HepG2 (cell line): ENCODE results near the gene BRCA1. TPM values are rescaled to one million over a fixed set of nuclear protein-coding genes. Genes with fewer than 3 reads are reported as not detected.
A peak's percentile ranks its signal among the peaks of the same experiment; 100 is the strongest.

Experiments
- FLYWCH1 ChIP-seq: sonication (generic); formaldehyde crosslinking; IDR thresholded peaks from 2 replicates; pipeline ENCODE4 v1.8.1; 2023; ENCODE audit warnings: mild to moderate bottlenecking, missing genetic modification reagents
- HNRNPK ChIP-seq: fragments of 200-400 bp; formaldehyde crosslinking; IDR thresholded peaks from 2 replicates; pipeline ENCODE4 v1.6.1; 2018; ENCODE audit warnings: low read length, low read depth, moderate library complexity, mild to moderate bottlenecking; ENCODE audit not compliant: poor library complexity, severe bottlenecking
- KDM3A ChIP-seq: IDR thresholded peaks from 2 replicates; pipeline ENCODE4 v1.6.1; 2018; ENCODE audit warnings: low read depth, missing compliant biosample characterization
- MTA3 ChIP-seq: sonication (generic); formaldehyde crosslinking; IDR thresholded peaks from 2 replicates; pipeline ENCODE4 v1.4.0; 2020; ENCODE audit warnings: missing genetic modification reagents
- NR3C1 ChIP-seq: sonication (generic); formaldehyde crosslinking; IDR thresholded peaks from 2 replicates; pipeline ENCODE4 v1.4.0; 2020; ENCODE audit warnings: missing genetic modification reagents
- PHF21A ChIP-seq: sonication (generic); formaldehyde crosslinking; IDR thresholded peaks from 2 replicates; pipeline ENCODE4 v1.5.0; 2020; ENCODE audit warnings: mild to moderate bottlenecking, missing genetic modification reagents
- POGZ ChIP-seq: sonication (generic); formaldehyde crosslinking; IDR thresholded peaks from 2 replicates; pipeline ENCODE4 v1.4.0; 2020; ENCODE audit warnings: mild to moderate bottlenecking, missing genetic modification reagents
- SMARCE1 ChIP-seq: fragments of 450-650 bp; IDR thresholded peaks from 2 replicates; pipeline ENCODE4 v1.6.1; 2017; ENCODE audit warnings: borderline replicate concordance
- XRCC5 ChIP-seq: fragments of 200-400 bp; formaldehyde crosslinking; optimal IDR thresholded peaks from 2 replicates; pipeline ENCODE3; 2017; ENCODE audit warnings: mild to moderate bottlenecking, low read length
- ZFP1 ChIP-seq: IDR thresholded peaks from 2 replicates; pipeline ENCODE4 v1.6.1; 2016
- ZMYM2 ChIP-seq: sonication (generic); formaldehyde crosslinking; IDR thresholded peaks from 2 replicates; pipeline ENCODE4 v1.8.0; 2022; ENCODE audit warnings: mild to moderate bottlenecking, missing genetic modification reagents
- ZNF12 ChIP-seq: sonication (generic); formaldehyde crosslinking; IDR thresholded peaks from 2 replicates; pipeline ENCODE4 v1.5.0; 2020; ENCODE audit warnings: missing genetic modification reagents
- ZNF605 ChIP-seq: sonication (generic); formaldehyde crosslinking; IDR thresholded peaks from 2 replicates; pipeline ENCODE4 v1.8.0; 2022; ENCODE audit warnings: mild to moderate bottlenecking, missing genetic modification reagents
- ZNF615 ChIP-seq: sonication (generic); formaldehyde crosslinking; IDR thresholded peaks from 2 replicates; pipeline ENCODE4 v1.5.0; 2020; ENCODE audit warnings: mild to moderate bottlenecking, missing genetic modification reagents, borderline replicate concordance
- polyA plus RNA-seq, 8 experiments: library from polyadenylated mRNA; depleted of rRNA in 3 of 8; stranded (reverse) in 7 of 8; unstranded in 1 of 8; fragments of >200 nt; fragmentation: Illumina TruSeq in 4 of 8; extraction: Trizol in 4 of 8; gene quantifications; 2 replicates each; pipeline versions ENCODE4 v1.2.1 to v1.2.3, GENCODE V29; 2011 to 2016; ENCODE audit warnings: low read depth in 4 of 8, missing spikeins in 1 of 8, mixed read lengths in 1 of 8; ENCODE audit not compliant: insufficient read depth in 1 of 8
- total RNA-seq, 5 experiments: library from RNA; depleted of rRNA; stranded (reverse); fragments of >200 nt; fragmentation: Illumina TruSeq; extraction: Trizol; gene quantifications; 2 replicates each; pipeline ENCODE4 v1.2.3, GENCODE V29; 2016; ENCODE audit warnings: low read depth in 1 of 5
- TF ChIP-seq, protein P1 (sequence below): sonication (generic); formaldehyde crosslinking; IDR thresholded peaks from 2 replicates; pipeline ENCODE4 v1.4.0; 2020; ENCODE audit warnings: missing genetic modification reagents
- TF ChIP-seq, protein P2 (sequence below): sonication (generic); formaldehyde crosslinking; IDR thresholded peaks from 2 replicates; pipeline ENCODE4 v1.5.0; 2020; ENCODE audit warnings: missing genetic modification reagents
- TF ChIP-seq, protein P3 (sequence below): sonication (generic); IDR thresholded peaks from 2 replicates; pipeline ENCODE4 v1.6.1; 2016; ENCODE audit warnings: low read depth, borderline replicate concordance
- TF ChIP-seq, protein P4 (sequence below): sonication (generic); formaldehyde crosslinking; IDR thresholded peaks from 2 replicates; pipeline ENCODE4 v1.8.0; 2022; ENCODE audit warnings: missing genetic modification reagents, mild to moderate bottlenecking, moderate library complexity, borderline replicate concordance
- TF ChIP-seq, protein P5 (sequence below): sonication (generic); formaldehyde crosslinking; IDR thresholded peaks from 2 replicates; pipeline ENCODE4 v1.9.0; 2021; ENCODE audit warnings: missing genetic modification reagents, borderline replicate concordance
- TF ChIP-seq, protein P6 (sequence below): sonication (generic); formaldehyde crosslinking; conservative IDR thresholded peaks from 2 replicates; pipeline ENCODE4 v1.8.0; 2022; ENCODE audit warnings: missing genetic modification reagents

BRCA1 gene
- total and polyA plus RNA-seq, 2 of the 13 experiments (the other 11 are each of a cell fraction or from before 2014, with no cell fraction given), result 13.3 to 37.5 TPM

DNA sequence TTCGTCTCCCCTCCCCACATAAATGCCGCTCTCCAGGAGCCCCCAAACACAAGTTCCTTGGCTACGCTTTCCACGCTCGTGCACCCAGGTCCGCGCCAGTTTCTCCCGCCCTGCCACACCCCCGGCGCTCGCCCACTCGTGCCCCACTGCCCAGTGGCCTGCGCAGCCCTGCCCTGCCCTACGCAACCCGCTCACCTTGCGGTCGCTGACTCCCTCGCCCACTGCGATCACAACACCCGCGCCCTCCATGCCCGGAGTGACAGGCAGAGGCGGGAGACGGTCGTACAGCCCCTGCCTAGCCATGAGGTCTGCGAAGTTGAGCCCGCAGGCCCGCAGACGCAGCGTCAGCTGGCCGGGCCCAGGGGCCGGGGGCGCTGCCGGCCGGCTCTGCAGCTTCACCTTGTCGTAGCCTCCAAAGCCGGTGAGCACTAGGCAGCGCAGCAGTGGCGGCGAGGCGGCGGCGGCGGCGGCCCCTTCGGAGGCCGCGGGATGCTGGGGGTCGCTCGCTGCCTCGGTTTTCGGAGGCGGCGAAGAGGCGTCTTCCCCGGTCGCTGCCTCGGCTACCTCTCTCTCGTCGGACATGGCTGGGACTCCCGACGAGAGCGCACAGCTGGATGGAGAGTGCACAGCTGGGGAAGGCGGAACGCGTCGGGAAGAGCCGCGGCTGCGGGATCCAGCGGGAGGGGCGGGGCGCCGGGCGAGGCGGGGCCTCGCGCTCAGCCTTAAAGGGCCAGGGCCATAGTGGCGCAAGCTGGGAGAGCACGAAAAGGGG, 103.2 kb downstream of the BRCA1 start, which contains the start of gene VAT1 (continued):
- no peak for TF ChIP-seq FLYWCH1
- TF ChIP-seq ZNF605 (CRISPR knock-in tag), result peak; percentile 67
- no peak for TF ChIP-seq HNRNPK
- TF ChIP-seq, protein P1, sequence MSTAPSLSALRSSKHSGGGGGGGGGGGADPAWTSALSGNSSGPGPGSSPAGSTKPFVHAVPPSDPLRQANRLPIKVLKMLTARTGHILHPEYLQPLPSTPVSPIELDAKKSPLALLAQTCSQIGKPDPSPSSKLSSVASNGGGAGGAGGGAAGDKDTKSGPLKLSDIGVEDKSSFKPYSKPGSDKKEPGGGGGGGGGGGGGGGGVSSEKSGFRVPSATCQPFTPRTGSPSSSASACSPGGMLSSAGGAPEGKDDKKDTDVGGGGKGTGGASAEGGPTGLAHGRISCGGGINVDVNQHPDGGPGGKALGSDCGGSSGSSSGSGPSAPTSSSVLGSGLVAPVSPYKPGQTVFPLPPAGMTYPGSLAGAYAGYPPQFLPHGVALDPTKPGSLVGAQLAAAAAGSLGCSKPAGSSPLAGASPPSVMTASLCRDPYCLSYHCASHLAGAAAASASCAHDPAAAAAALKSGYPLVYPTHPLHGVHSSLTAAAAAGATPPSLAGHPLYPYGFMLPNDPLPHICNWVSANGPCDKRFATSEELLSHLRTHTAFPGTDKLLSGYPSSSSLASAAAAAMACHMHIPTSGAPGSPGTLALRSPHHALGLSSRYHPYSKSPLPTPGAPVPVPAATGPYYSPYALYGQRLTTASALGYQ, result peak; percentile 66
- TF ChIP-seq, protein P2, sequence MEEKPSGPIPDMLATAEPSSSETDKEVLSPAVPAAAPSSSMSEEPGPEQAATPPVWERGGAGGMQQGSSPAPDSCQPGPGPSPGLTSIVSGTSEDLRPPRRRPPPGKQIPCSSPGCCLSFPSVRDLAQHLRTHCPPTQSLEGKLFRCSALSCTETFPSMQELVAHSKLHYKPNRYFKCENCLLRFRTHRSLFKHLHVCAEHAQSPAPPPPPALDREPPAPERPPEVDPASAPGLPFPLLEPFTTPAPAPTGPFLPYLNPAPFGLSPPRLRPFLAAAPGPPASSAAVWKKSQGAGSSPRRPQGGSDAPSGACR, result no peak
- peak; percentile 77 for TF ChIP-seq KDM3A
- TF ChIP-seq, protein P3, sequence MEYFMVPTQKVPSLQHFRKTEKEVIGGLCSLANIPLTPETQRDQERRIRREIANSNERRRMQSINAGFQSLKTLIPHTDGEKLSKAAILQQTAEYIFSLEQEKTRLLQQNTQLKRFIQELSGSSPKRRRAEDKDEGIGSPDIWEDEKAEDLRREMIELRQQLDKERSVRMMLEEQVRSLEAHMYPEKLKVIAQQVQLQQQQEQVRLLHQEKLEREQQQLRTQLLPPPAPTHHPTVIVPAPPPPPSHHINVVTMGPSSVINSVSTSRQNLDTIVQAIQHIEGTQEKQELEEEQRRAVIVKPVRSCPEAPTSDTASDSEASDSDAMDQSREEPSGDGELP, result peak; percentile 96
- peak; percentile 24; the same call in 1 of the 2 replicates for TF ChIP-seq ZFP1 (CRISPR knock-in tag)
- no peak for TF ChIP-seq SMARCE1
- TF ChIP-seq NR3C1 (CRISPR knock-in tag), result no peak
- no peak for TF ChIP-seq ZMYM2
- no peak for TF ChIP-seq ZNF615
- peak; percentile 66 for TF ChIP-seq POGZ
- no peak; the same call in 1 of the 2 replicates for TF ChIP-seq MTA3
- TF ChIP-seq, protein P4, sequence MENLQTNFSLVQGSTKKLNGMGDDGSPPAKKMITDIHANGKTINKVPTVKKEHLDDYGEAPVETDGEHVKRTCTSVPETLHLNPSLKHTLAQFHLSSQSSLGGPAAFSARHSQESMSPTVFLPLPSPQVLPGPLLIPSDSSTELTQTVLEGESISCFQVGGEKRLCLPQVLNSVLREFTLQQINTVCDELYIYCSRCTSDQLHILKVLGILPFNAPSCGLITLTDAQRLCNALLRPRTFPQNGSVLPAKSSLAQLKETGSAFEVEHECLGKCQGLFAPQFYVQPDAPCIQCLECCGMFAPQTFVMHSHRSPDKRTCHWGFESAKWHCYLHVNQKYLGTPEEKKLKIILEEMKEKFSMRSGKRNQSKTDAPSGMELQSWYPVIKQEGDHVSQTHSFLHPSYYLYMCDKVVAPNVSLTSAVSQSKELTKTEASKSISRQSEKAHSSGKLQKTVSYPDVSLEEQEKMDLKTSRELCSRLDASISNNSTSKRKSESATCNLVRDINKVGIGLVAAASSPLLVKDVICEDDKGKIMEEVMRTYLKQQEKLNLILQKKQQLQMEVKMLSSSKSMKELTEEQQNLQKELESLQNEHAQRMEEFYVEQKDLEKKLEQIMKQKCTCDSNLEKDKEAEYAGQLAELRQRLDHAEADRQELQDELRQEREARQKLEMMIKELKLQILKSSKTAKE (CRISPR knock-in tag), result no peak
- no peak for TF ChIP-seq PHF21A (CRISPR knock-in tag)
- peak; percentile 37 for TF ChIP-seq XRCC5
- TF ChIP-seq, protein P5, sequence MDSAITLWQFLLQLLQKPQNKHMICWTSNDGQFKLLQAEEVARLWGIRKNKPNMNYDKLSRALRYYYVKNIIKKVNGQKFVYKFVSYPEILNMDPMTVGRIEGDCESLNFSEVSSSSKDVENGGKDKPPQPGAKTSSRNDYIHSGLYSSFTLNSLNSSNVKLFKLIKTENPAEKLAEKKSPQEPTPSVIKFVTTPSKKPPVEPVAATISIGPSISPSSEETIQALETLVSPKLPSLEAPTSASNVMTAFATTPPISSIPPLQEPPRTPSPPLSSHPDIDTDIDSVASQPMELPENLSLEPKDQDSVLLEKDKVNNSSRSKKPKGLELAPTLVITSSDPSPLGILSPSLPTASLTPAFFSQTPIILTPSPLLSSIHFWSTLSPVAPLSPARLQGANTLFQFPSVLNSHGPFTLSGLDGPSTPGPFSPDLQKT (CRISPR knock-in tag), result 0 out of 2 replicates have a peak, but pooled peaks have one; percentile 30
- TF ChIP-seq, protein P6, sequence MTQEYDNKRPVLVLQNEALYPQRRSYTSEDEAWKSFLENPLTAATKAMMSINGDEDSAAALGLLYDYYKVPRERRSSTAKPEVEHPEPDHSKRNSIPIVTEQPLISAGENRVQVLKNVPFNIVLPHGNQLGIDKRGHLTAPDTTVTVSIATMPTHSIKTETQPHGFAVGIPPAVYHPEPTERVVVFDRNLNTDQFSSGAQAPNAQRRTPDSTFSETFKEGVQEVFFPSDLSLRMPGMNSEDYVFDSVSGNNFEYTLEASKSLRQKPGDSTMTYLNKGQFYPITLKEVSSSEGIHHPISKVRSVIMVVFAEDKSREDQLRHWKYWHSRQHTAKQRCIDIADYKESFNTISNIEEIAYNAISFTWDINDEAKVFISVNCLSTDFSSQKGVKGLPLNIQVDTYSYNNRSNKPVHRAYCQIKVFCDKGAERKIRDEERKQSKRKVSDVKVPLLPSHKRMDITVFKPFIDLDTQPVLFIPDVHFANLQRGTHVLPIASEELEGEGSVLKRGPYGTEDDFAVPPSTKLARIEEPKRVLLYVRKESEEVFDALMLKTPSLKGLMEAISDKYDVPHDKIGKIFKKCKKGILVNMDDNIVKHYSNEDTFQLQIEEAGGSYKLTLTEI (CRISPR knock-in tag), result no peak
- no peak; the same call in none of the 2 replicates for TF ChIP-seq ZNF12 (CRISPR knock-in tag)
